Body of pancreas (tissue), 4 donors: ENCODE results near the gene CFI.
A peak's percentile ranks its signal among the peaks of the same experiment; 100 is the strongest.

Experiments used
- POLR2A ChIP-seq, 3 donors: fragments of 450-650 bp; IDR thresholded peaks; one replicate each; pipeline ENCODE4 v1.6.1; 2016; ENCODE audit warnings: antibody characterized with exemption in 3 of 3, mild to moderate bottlenecking in 2 of 3
- TF ChIP-seq, protein P1 (sequence below), 7 experiments: fragments of 450-650 bp in 4 of 7; fragments of 200-600 bp in 3 of 7; sonication (generic) in 3 of 7; IDR thresholded peaks; one replicate each; pipeline ENCODE4 v1.5.1; 2016 to 2019; ENCODE audit warnings: antibody characterized with exemption in 7 of 7

DNA sequence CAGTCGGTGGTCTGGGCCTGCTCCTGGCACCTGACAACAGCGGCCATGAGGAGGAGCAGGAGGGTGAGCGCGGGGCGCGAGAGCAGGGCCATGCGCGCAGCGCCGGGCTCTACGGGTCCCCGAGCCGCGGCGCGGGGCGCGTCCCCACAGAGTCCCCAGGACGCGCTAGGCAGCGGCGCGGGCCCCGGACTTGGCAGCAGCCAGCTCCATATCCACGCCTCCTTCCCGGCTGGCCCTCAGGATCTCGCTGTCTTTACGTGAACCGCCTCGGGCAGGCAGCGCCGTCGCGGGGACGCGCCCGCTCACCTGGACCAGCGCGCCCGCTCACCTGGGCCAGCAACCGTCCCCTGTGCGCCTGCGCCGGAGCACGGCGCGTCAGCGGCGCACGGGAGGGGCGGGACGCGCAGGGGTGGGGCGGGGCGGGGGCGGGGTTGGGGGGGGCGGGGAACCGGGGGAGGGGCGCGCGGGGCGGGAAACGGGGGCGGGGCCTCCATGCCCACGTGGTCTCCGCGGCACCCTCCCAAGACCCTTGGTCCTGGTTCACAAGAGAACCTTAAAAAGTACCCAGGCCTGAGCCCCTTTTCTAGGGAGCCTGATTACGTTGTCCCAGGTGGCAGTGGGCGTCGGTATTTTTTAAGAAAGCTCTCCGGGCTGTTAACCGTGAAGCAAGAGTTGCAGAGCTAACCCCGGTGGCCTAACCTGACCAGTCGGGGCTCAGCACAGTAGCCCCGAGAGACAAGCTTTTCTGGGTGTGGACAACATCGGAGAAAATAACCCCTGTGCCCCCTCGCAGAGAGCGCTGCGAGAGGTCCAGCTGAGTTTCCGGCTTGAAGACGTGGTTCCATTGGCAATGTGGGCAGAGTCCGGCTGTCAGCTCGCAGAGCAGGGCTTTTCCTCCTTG, 71.8 kb downstream of the CFI start, which contains the start of gene PLA2G12A:
- TF ChIP-seq, protein P1, sequence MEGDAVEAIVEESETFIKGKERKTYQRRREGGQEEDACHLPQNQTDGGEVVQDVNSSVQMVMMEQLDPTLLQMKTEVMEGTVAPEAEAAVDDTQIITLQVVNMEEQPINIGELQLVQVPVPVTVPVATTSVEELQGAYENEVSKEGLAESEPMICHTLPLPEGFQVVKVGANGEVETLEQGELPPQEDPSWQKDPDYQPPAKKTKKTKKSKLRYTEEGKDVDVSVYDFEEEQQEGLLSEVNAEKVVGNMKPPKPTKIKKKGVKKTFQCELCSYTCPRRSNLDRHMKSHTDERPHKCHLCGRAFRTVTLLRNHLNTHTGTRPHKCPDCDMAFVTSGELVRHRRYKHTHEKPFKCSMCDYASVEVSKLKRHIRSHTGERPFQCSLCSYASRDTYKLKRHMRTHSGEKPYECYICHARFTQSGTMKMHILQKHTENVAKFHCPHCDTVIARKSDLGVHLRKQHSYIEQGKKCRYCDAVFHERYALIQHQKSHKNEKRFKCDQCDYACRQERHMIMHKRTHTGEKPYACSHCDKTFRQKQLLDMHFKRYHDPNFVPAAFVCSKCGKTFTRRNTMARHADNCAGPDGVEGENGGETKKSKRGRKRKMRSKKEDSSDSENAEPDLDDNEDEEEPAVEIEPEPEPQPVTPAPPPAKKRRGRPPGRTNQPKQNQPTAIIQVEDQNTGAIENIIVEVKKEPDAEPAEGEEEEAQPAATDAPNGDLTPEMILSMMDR (IDR thresholded peaks at IDR 0.05), result no peak
- TF ChIP-seq POLR2A (IDR thresholded peaks at IDR 0.05), result peak; percentile 77 to 87 (median 82)
